Keratinocyte (primary cell): ENCODE measurements around the gene MSI2. TPM values are rescaled to one million over a fixed set of nuclear protein-coding genes. Genes with fewer than 3 reads are reported as not detected.

Source experiments
- DNase-seq: peaks from one replicate; pipeline ENCODE4 v3.0.0-alpha.2; 2011; ENCODE audit warnings: low read depth, missing footprints, low spot score
- FAIRE-seq: peaks from 2 replicates; lab custom pipeline; 2011; peaks lifted over from hg19 to GRCh38; lab: Jason Lieb, UNC
- H2AFZ ChIP-seq: 2 replicates; pipeline ENCODE4 v1.6.0; 2012; ENCODE audit warnings: low read length, control low read depth, inconsistent platforms; ENCODE audit not compliant: control insufficient read depth
- H3K27ac ChIP-seq: 2 replicates; pipeline ENCODE4 v1.5.1; 2011; ENCODE audit warnings: low read length; ENCODE audit not compliant: control insufficient read depth, insufficient read depth
- H3K27me3 ChIP-seq: 3 replicates; pipeline ENCODE4 v1.6.0; 2011; ENCODE audit warnings: low read length; ENCODE audit not compliant: control insufficient read depth, insufficient read depth; ENCODE audit errors: extremely low read depth
- H3K36me3 ChIP-seq, 2 experiments: 2 replicates in 1 of 2; 3 replicates in 1 of 2; pipeline ENCODE4 v1.5.1; 2011; ENCODE audit warnings: low read length in 2 of 2, mild to moderate bottlenecking in 1 of 2; ENCODE audit not compliant: control insufficient read depth in 2 of 2, insufficient read depth in 2 of 2; ENCODE audit errors: extremely low read depth in 1 of 2
- H3K4me1 ChIP-seq: 3 replicates; pipeline ENCODE4 v1.5.1; 2011; ENCODE audit warnings: low read length; ENCODE audit not compliant: control insufficient read depth, insufficient read depth; ENCODE audit errors: extremely low read depth
- H3K4me2 ChIP-seq: 3 replicates; pipeline ENCODE4 v1.6.0; 2011; ENCODE audit warnings: low read depth, low read length; ENCODE audit not compliant: control insufficient read depth, insufficient read depth; ENCODE audit errors: extremely low read depth
- H3K4me3 ChIP-seq, 3 experiments: fragments of 200-600 bp in 1 of 3; sonication (generic) in 1 of 3; 2 replicates in 2 of 3; 3 replicates in 1 of 3; pipeline ENCODE4 v1.5.1; 2011 to 2016; ENCODE audit warnings: low read length in 3 of 3, mild to moderate bottlenecking in 3 of 3, control low read depth in 2 of 3, inconsistent platforms in 1 of 3, low read depth in 1 of 3, mixed read lengths in 1 of 3, mixed run types in 1 of 3, moderate library complexity in 1 of 3; ENCODE audit not compliant: control insufficient read depth in 2 of 3, insufficient read depth in 2 of 3; ENCODE audit errors: extremely low read depth in 1 of 3
- H3K79me2 ChIP-seq: 2 replicates; pipeline ENCODE4 v1.6.0; 2012; ENCODE audit warnings: low read length; ENCODE audit not compliant: control insufficient read depth, insufficient read depth
- H3K9ac ChIP-seq: 3 replicates; pipeline ENCODE4 v1.6.0; 2011; ENCODE audit warnings: low read length; ENCODE audit not compliant: control insufficient read depth, insufficient read depth; ENCODE audit errors: extremely low read depth
- H3K9me1 ChIP-seq: 3 replicates; pipeline ENCODE4 v1.6.0; 2011; ENCODE audit warnings: low read length; ENCODE audit not compliant: control insufficient read depth, insufficient read depth; ENCODE audit errors: extremely low read depth
- H3K9me3 ChIP-seq: 2 replicates; pipeline ENCODE4 v1.5.1; 2012; ENCODE audit warnings: low read depth, low read length; ENCODE audit not compliant: control insufficient read depth
- H4K20me1 ChIP-seq: 3 replicates; pipeline ENCODE4 v1.6.0; 2011; ENCODE audit warnings: low read length; ENCODE audit not compliant: control insufficient read depth, insufficient read depth; ENCODE audit errors: extremely low read depth
- CTCF ChIP-seq, 3 experiments: IDR thresholded peaks in 1 of 3; conservative IDR thresholded peaks in 1 of 3; optimal IDR thresholded peaks in 1 of 3; 2 replicates in 2 of 3; 3 replicates in 1 of 3; pipeline versions ENCODE3 to v1.5.1; 2011; ENCODE audit warnings: low read length in 3 of 3, mild to moderate bottlenecking in 3 of 3, moderate library complexity in 2 of 3, control low read depth in 1 of 3, inconsistent platforms in 1 of 3; ENCODE audit not compliant: insufficient read depth in 2 of 3; ENCODE audit errors: extremely low read depth in 1 of 3
- EZH2 ChIP-seq: IDR thresholded peaks from one replicate; pipeline ENCODE4 v1.6.1; 2012; ENCODE audit warnings: inconsistent platforms, mild to moderate bottlenecking, low read length, moderate library complexity
- dilution Hi-C: fragments of 300-500 bp; cut with MboI; formaldehyde crosslinking; loops from one replicate; pipeline ENCODE4 v1.7.0; 2020; ENCODE audit warnings: low sequenced_read_pairs; ENCODE audit not compliant: extremely low pct_ligation_motif_present
- polyA plus RNA-seq, 5 experiments: library from polyadenylated mRNA; depleted of rRNA in 3 of 5; stranded (reverse) in 3 of 5; stranded (forward) in 1 of 5; unstranded in 1 of 5; fragments of >200 nt; gene quantifications; 1 replicate in 1 of 5; 2 replicates in 3 of 5; 3 replicates in 1 of 5; pipeline versions ENCODE4 v1.2.1 to v1.2.3, GENCODE V29; 2011 to 2012; ENCODE audit warnings: missing spikeins in 2 of 5, low read depth in 1 of 5, low replicate concordance in 1 of 5

The MSI2 gene
- polyA plus RNA-seq, 1 donor (not counting 4 experiments of a cell fraction or from before 2014, with no cell fraction given), result 22.3 TPM

GRCh38 chr17:57294629-57295501 is 38.5 kb downstream of the MSI2 start:
- Histone ChIP-seq H3K9me3 (no peaks in the 10 kb centered on the region), H3K4me1 (peaks cover 34% of the 10 kb centered on the region), H3K9ac (no peak overlapping the region), H3K4me2 (no peak overlapping the region), H3K79me2 (no peaks in the 10 kb centered on the region), H4K20me1 (no peaks in the 10 kb centered on the region), H3K27ac (no peak overlapping the region), H3K4me3 (no peak overlapping the region), H3K9me1 (no peaks in the 10 kb centered on the region), H2AFZ (no peak overlapping the region), H3K36me3 (peaks cover 0 to 5% of the 10 kb centered on the region in 2 experiments), H3K27me3 (no peaks in the 10 kb centered on the region)
- FAIRE-seq, result no peak
- TF ChIP-seq CTCF (optimal IDR thresholded peaks at IDR 0.05 in 1 of 3, IDR thresholded peaks at IDR 0.05 in 1 of 3, conservative IDR thresholded peaks at IDR 0.05 in 1 of 3; ENCODE audit: extremely low read depth in 1 of 3, insufficient read depth in 2 of 3, low read length in 3 of 3), result no peak
- no peak for TF ChIP-seq EZH2
- dilution Hi-C loops, result no loop called here
- DNase-seq, result no peak

GRCh38 chr17:57295526-57296023 is 39.3 kb downstream of the MSI2 start:
- no peak for DNase-seq
- dilution Hi-C loops, result no loop called here
- Histone ChIP-seq H2AFZ (no peak overlapping the region), H3K36me3 (peaks cover 0 to 5% of the 10 kb centered on the region in 2 experiments), H3K9ac (no peak overlapping the region), H3K4me2 (no peak overlapping the region), H3K9me1 (no peaks in the 10 kb centered on the region), H4K20me1 (no peaks in the 10 kb centered on the region), H3K4me1 (peaks cover 34% of the 10 kb centered on the region), H3K27ac (no peak overlapping the region), H3K4me3 (no peak overlapping the region), H3K79me2 (no peaks in the 10 kb centered on the region), H3K9me3 (no peaks in the 10 kb centered on the region), H3K27me3 (no peaks in the 10 kb centered on the region)
- FAIRE-seq, result no peak
- TF ChIP-seq CTCF (optimal IDR thresholded peaks at IDR 0.05 in 1 of 3, IDR thresholded peaks at IDR 0.05 in 1 of 3, conservative IDR thresholded peaks at IDR 0.05 in 1 of 3; ENCODE audit: extremely low read depth in 1 of 3, insufficient read depth in 2 of 3, low read length in 3 of 3) (no peak), EZH2 (no peak)
